ENCODE measurements around the gene ARL4D.

DNA sequence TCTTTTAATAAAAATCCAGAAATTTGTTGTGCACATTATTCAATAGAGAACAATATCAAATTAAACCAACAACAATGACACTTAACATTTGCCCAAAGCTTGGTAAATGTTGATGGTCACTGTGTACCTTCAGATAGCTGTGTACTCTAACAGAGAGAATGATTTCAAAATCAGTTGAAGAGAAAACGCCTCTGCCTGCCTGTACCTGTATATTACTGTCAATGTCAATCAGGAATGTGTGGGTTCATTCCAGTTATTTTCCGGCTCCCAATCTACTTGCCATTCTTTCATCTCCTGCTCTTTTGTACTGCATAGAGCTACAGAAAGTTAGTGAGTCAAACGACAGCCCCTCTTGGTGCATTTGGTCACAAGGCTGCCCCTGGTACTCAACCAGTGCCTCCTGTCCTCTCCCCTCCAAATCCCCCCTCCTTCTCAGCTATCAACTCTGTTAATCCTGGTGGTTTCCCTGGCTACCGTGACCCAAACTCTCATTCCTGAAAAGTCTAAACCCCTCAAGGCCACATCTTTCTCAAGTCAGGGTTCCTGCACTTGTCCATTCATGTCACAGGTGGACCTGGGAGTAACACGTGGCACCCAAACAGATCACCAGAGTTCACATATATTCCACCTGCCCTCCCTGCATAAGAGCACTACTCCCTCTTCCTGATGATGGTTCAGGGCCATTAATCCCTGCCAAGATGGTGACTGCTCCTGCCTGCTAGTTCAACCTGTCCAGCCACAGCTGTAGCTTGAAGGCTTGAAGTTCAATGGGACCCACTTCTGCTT, 13.6 kb upstream of the ARL4D start:
- TF ChIP-seq, protein P1, sequence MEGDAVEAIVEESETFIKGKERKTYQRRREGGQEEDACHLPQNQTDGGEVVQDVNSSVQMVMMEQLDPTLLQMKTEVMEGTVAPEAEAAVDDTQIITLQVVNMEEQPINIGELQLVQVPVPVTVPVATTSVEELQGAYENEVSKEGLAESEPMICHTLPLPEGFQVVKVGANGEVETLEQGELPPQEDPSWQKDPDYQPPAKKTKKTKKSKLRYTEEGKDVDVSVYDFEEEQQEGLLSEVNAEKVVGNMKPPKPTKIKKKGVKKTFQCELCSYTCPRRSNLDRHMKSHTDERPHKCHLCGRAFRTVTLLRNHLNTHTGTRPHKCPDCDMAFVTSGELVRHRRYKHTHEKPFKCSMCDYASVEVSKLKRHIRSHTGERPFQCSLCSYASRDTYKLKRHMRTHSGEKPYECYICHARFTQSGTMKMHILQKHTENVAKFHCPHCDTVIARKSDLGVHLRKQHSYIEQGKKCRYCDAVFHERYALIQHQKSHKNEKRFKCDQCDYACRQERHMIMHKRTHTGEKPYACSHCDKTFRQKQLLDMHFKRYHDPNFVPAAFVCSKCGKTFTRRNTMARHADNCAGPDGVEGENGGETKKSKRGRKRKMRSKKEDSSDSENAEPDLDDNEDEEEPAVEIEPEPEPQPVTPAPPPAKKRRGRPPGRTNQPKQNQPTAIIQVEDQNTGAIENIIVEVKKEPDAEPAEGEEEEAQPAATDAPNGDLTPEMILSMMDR (conservative IDR thresholded peaks at IDR 0.05): no peak
- TF ChIP-seq EZH2 (IDR thresholded peaks at IDR 0.05; ENCODE audit: low read depth): no peak
